SH-SY5Y (cell line): ENCODE measurements around the gene TNIP1.

Experiments
- GATA2 ChIP-seq: IDR thresholded peaks from 2 replicates; pipeline ENCODE4 v1.6.1; 2011; ENCODE audit warnings: mild to moderate bottlenecking, low read depth, low read length
- GATA3 ChIP-seq: IDR thresholded peaks from 2 replicates; pipeline ENCODE4 v1.6.1; 2011; ENCODE audit warnings: low read depth, mild to moderate bottlenecking, low read length, moderate library complexity

DNA sequence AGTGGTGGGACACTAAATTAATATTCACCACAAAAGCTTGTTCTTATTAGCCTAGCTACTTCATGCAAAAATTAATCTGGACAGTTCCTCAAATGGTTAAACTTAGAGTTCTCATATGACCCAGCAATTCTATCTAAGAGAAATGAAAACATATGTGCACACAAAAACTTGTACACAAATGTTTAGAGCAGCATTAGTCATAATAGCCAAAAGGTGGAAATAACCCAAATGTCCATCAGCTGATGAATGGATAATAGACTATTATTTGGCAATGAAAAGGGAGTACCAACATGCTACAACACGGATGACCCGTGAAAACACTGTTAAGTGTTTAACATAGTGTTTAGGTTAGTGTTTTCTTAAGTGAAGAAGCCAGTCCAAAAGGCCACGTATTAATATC lies 32.8 kb upstream of the TNIP1 start:
- TF ChIP-seq GATA3, result no peak
- no peak for TF ChIP-seq GATA2
